GM19397 (cell line): ENCODE measurements around the gene HDAC5.
"Not testable (repeated sequence)": the region's sequence is repeated elsewhere in the genome, so short reads cannot be mapped to it uniquely, and the experiment has no call there.

ENCODE experiments used
- ATAC-seq: cut with Tn5 transposase; IDR thresholded peaks from one replicate; pipeline ENCODE4 v1.9.1; 2021; ENCODE audit warnings: mild to moderate bottlenecking, moderate library complexity; ENCODE audit not compliant: unreplicated experiment

Gene HDAC5

GRCh38 chr17:44133918-44134476, 10.6 kb upstream of the HDAC5 start:
- ATAC-seq: no peak

GRCh38 chr17:44132275-44132821, 8.9 kb upstream of the HDAC5 start:
- no peak for ATAC-seq

GRCh38 chr17:44131372-44131771, 7.9 kb upstream of the HDAC5 start:
- ATAC-seq: not testable (repeated sequence)

- no peak for ATAC-seq
Measured at GRCh38 chr17:44130693-44131349, 7.4 kb upstream of the HDAC5 start.

GRCh38 chr17:44128383-44128782, 4.9 kb upstream of the HDAC5 start:
- ATAC-seq: no peak

GRCh38 chr17:44124118-44124438, 637 bp upstream of the HDAC5 start:
- ATAC-seq: no peak

- peak; percentile 32 for ATAC-seq
Measured at GRCh38 chr17:44122816-44123355, 555 bp downstream of the HDAC5 start.

- ATAC-seq: no peak
Measured at GRCh38 chr17:44121997-44122815, 1.2 kb downstream of the HDAC5 start.

GRCh38 chr17:44120851-44121605, 2.4 kb downstream of the HDAC5 start:
- no peak for ATAC-seq

- not testable (repeated sequence) for ATAC-seq
Measured at GRCh38 chr17:44120281-44120680, 3.2 kb downstream of the HDAC5 start.

- no peak for ATAC-seq
Measured at GRCh38 chr17:44119798-44120197, 3.6 kb downstream of the HDAC5 start.

GRCh38 chr17:44119062-44119461, 4.4 kb downstream of the HDAC5 start:
- no peak for ATAC-seq

GRCh38 chr17:44118427-44119050, 4.9 kb downstream of the HDAC5 start:
- no peak for ATAC-seq

GRCh38 chr17:44117351-44117750, 6.1 kb downstream of the HDAC5 start:
- ATAC-seq: no peak

GRCh38 chr17:44115585-44116415, 7.6 kb downstream of the HDAC5 start:
- ATAC-seq: no peak

- ATAC-seq: no peak
Measured at GRCh38 chr17:44113868-44114840, 9.3 kb downstream of the HDAC5 start.

- ATAC-seq: no peak
Measured at GRCh38 chr17:44113382-44113781, 10.1 kb downstream of the HDAC5 start.
